SK-N-MC (cell line): ENCODE data around the gene AQP2.

Source experiments
- EZH2 ChIP-seq: fragments of 200-600 bp; sonication (generic); IDR thresholded peaks from one replicate; pipeline ENCODE4 v1.6.1; 2017; ENCODE audit warnings: antibody characterized with exemption
- POLR2AphosphoS5 ChIP-seq: IDR thresholded peaks from 2 replicates; pipeline ENCODE4 v1.6.1; 2012; ENCODE audit warnings: mild to moderate bottlenecking, low read depth, low read length, borderline replicate concordance

- TF ChIP-seq POLR2AphosphoS5 (no peak), EZH2 (no peak)
These were observed 54.6 kb downstream of the AQP2 start for GRCh38 chr12:50005175-50005574.
